ENCODE data around the gene DAPK1. TPM values are rescaled to one million over a fixed set of nuclear protein-coding genes. Genes with fewer than 3 reads are reported as not detected.

The DAPK1 gene
- total and polyA plus RNA-seq, 10 of the 15 experiments (the other 5 are each of a cell fraction or from before 2014, with no cell fraction given) = 8.2 to 94.7 (median 51.6) TPM

DNA sequence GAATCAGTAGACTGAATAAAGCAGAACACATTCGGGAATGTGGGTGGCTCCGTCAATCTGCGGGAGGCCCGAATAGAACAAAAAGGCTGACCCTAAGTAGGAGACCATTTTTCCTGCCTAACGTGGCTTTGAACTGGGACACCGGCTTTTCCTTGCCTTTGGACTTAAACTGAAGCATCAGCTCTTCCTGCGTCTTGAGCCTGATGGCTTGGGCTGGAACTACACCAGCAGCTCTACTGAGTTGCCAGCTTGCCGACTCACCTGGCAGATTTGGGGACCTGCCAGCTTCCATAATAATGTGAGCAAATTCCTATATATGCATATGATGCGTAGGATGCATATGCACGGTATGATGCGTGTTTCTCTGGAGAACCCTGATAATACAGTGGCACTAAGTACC lies 111.3 kb downstream of the DAPK1 start:
- intact Hi-C loops (cut with micrococcal nuclease; ENCODE audit: unreplicated experiment) (no loop called here), in situ Hi-C loops (cut with MboI) (no loop called here)
- ChIA-PET CTCF (interaction anchor here (0.5 kb wide), 1 partner anchor 62 kb away, joined by 3 read pairs; no protein-coding TSS in a partner anchor), RAD21 (ENCODE audit: unreplicated experiment) (no interaction called here), POLR2A (interaction anchor here (1.0 kb wide), 1 partner anchor 12 kb away, joined by 3 read pairs; no protein-coding TSS in a partner anchor), SMC1A (ENCODE audit: uncharacterized antibody, unreplicated experiment) (interaction anchor here (0.8 to 1.9 kb wide), 4 partner anchors 14 to 39 kb away, joined by 3 to 5 read pairs (median 3); no protein-coding TSS in a partner anchor)
- Histone ChIP-seq H3K36me3 (ENCODE audit: control insufficient read depth in 2 of 2, insufficient read depth in 2 of 2, low read length in 1 of 2) (peaks cover 7% of the 10 kb centered on the region in 2 experiments; a peak in 2 of 4 replicates), H3K27me3 (replicated peaks in 1 of 2; ENCODE audit: control insufficient read depth in 2 of 2, insufficient read depth in 2 of 2, low read length in 1 of 2) (no peaks in the 10 kb centered on the region), H3K27ac (ENCODE audit: control insufficient read depth, insufficient read depth) (no peak overlapping the region), H3K9me3 (replicated peaks; ENCODE audit: control insufficient read depth, insufficient read depth, low read length) (peaks cover 9% of the 10 kb centered on the region), H3K4me3 (no peak overlapping the region), H3K9ac (ENCODE audit: control insufficient read depth, insufficient read depth, low read length) (no peak overlapping the region), H2AFZ (ENCODE audit: control insufficient read depth, low read depth, low read length) (no peak overlapping the region), H3K4me2 (ENCODE audit: control insufficient read depth, insufficient read depth) (no peak overlapping the region), H4K20me1 (ENCODE audit: control insufficient read depth, insufficient read depth) (no peaks in the 10 kb centered on the region), H3K79me2 (ENCODE audit: control insufficient read depth, insufficient read depth, low read length) (no peaks in the 10 kb centered on the region), H3K4me1 (ENCODE audit: control insufficient read depth, insufficient read depth, low read length) (peaks cover 28% of the 10 kb centered on the region)
- ATAC-seq (no peak), FAIRE-seq (no peak), DNase-seq (ENCODE audit: low read depth, low spot score) (no peak)
- BruUV-seq (replicated peaks) = no TSS peak
- WGBS (ENCODE audit: insufficient coverage, insufficient replicate concordance, low lambda C conversion rate, missing lambda C conversion rate) = 75% methylated on average over 11 of the region's 11 CpGs
- no peak for TF ChIP-seq RB1 (IDR thresholded peaks at IDR 0.05; ENCODE audit: borderline replicate concordance)
- no peak for TF ChIP-seq SMC3 (IDR thresholded peaks at IDR 0.05; ENCODE audit: borderline replicate concordance, low read length)
- TF ChIP-seq, protein P1, sequence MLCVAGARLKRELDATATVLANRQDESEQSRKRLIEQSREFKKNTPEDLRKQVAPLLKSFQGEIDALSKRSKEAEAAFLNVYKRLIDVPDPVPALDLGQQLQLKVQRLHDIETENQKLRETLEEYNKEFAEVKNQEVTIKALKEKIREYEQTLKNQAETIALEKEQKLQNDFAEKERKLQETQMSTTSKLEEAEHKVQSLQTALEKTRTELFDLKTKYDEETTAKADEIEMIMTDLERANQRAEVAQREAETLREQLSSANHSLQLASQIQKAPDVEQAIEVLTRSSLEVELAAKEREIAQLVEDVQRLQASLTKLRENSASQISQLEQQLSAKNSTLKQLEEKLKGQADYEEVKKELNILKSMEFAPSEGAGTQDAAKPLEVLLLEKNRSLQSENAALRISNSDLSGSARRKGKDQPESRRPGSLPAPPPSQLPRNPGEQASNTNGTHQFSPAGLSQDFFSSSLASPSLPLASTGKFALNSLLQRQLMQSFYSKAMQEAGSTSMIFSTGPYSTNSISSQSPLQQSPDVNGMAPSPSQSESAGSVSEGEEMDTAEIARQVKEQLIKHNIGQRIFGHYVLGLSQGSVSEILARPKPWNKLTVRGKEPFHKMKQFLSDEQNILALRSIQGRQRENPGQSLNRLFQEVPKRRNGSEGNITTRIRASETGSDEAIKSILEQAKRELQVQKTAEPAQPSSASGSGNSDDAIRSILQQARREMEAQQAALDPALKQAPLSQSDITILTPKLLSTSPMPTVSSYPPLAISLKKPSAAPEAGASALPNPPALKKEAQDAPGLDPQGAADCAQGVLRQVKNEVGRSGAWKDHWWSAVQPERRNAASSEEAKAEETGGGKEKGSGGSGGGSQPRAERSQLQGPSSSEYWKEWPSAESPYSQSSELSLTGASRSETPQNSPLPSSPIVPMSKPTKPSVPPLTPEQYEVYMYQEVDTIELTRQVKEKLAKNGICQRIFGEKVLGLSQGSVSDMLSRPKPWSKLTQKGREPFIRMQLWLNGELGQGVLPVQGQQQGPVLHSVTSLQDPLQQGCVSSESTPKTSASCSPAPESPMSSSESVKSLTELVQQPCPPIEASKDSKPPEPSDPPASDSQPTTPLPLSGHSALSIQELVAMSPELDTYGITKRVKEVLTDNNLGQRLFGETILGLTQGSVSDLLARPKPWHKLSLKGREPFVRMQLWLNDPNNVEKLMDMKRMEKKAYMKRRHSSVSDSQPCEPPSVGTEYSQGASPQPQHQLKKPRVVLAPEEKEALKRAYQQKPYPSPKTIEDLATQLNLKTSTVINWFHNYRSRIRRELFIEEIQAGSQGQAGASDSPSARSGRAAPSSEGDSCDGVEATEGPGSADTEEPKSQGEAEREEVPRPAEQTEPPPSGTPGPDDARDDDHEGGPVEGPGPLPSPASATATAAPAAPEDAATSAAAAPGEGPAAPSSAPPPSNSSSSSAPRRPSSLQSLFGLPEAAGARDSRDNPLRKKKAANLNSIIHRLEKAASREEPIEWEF (IDR thresholded peaks at IDR 0.05; ENCODE audit: insufficient replicate concordance, low read depth, low read length) = no peak
- TF ChIP-seq NR2C2 (IDR thresholded peaks at IDR 0.05; ENCODE audit: borderline replicate concordance, control insufficient read depth, insufficient read length, low read depth) = no peak
- TF ChIP-seq BHLHE40 (IDR thresholded peaks at IDR 0.05; ENCODE audit: borderline replicate concordance in 1 of 2, low read depth in 2 of 2, low read length in 1 of 2) = no peak
- TF ChIP-seq ETV6 (conservative IDR thresholded peaks at IDR 0.05 in 1 of 2, IDR thresholded peaks at IDR 0.05 in 1 of 2; ENCODE audit: borderline replicate concordance in 1 of 2, low read depth in 1 of 2) = no peak
- no peak for TF ChIP-seq SRF (IDR thresholded peaks at IDR 0.05; ENCODE audit: low read depth in 2 of 2, low read length in 2 of 2)
- TF ChIP-seq TCF12 (IDR thresholded peaks at IDR 0.05; ENCODE audit: low read depth, low read length) = no peak
- TF ChIP-seq FOS (IDR thresholded peaks at IDR 0.05; ENCODE audit: borderline replicate concordance, extremely low read depth, insufficient read length) = no peak
- no peak for TF ChIP-seq BMI1 (IDR thresholded peaks at IDR 0.05; ENCODE audit: borderline replicate concordance)
- TF ChIP-seq CREB1 (IDR thresholded peaks at IDR 0.05; ENCODE audit: low read depth) = no peak
- TF ChIP-seq, protein P2, sequence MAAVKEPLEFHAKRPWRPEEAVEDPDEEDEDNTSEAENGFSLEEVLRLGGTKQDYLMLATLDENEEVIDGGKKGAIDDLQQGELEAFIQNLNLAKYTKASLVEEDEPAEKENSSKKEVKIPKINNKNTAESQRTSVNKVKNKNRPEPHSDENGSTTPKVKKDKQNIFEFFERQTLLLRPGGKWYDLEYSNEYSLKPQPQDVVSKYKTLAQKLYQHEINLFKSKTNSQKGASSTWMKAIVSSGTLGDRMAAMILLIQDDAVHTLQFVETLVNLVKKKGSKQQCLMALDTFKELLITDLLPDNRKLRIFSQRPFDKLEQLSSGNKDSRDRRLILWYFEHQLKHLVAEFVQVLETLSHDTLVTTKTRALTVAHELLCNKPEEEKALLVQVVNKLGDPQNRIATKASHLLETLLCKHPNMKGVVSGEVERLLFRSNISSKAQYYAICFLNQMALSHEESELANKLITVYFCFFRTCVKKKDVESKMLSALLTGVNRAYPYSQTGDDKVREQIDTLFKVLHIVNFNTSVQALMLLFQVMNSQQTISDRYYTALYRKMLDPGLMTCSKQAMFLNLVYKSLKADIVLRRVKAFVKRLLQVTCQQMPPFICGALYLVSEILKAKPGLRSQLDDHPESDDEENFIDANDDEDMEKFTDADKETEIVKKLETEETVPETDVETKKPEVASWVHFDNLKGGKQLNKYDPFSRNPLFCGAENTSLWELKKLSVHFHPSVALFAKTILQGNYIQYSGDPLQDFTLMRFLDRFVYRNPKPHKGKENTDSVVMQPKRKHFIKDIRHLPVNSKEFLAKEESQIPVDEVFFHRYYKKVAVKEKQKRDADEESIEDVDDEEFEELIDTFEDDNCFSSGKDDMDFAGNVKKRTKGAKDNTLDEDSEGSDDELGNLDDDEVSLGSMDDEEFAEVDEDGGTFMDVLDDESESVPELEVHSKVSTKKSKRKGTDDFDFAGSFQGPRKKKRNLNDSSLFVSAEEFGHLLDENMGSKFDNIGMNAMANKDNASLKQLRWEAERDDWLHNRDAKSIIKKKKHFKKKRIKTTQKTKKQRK (IDR thresholded peaks at IDR 0.05; ENCODE audit: low read depth, low read length) = no peak
- no peak for TF ChIP-seq NFIC (IDR thresholded peaks at IDR 0.05; ENCODE audit: low read depth, low read length)
